ENCODE measurements around the gene TLR2. TPM values are rescaled to one million over a fixed set of nuclear protein-coding genes. Genes with fewer than 3 reads are reported as not detected.

The TLR2 gene
- total and polyA plus RNA-seq, 2 experiments from 2014 or later, result 0.63 to 1.2 TPM

DNA sequence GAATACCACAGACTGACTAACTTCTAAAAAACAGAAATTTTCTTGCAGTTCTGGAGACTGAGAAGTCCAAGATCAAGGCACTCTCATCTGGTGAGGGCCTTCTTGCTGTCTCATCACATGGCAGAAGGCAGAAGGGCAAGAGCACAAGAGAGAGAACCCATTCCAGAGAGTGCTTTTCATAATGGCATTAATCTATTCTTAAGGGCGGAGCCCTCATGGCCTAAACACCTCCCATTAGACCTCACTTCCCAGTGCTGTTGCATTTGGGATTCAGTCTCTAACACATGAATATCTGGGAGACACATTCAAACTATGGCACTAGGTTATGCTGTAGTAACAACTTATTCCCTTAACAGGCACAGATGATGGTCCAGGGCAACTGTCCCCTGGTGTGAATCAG, 37.1 kb upstream of the TLR2 start:
- H3F3A ChIP-seq (replicated peaks; ENCODE audit: low read depth), result no peaks in the 10 kb centered on the region
- peaks cover 4% of the 10 kb centered on the region for H3K27me3 Mint-ChIP-seq (ENCODE audit: insufficient read depth, low read depth, poor library complexity)
- no peak for ATAC-seq
- H3K27ac Mint-ChIP-seq, result no peak overlapping the region
- H3K4me2 ChIP-seq, result no peak overlapping the region
- H4K20me1 ChIP-seq (replicated peaks; ENCODE audit: insufficient read depth), result no peaks in the 10 kb centered on the region
- no peaks in the 10 kb centered on the region for H3K36me3 Mint-ChIP-seq (ENCODE audit: low read depth)
- H2AFZ ChIP-seq, result peak overlapping the region; percentile 19
- TF ChIP-seq, protein P1, sequence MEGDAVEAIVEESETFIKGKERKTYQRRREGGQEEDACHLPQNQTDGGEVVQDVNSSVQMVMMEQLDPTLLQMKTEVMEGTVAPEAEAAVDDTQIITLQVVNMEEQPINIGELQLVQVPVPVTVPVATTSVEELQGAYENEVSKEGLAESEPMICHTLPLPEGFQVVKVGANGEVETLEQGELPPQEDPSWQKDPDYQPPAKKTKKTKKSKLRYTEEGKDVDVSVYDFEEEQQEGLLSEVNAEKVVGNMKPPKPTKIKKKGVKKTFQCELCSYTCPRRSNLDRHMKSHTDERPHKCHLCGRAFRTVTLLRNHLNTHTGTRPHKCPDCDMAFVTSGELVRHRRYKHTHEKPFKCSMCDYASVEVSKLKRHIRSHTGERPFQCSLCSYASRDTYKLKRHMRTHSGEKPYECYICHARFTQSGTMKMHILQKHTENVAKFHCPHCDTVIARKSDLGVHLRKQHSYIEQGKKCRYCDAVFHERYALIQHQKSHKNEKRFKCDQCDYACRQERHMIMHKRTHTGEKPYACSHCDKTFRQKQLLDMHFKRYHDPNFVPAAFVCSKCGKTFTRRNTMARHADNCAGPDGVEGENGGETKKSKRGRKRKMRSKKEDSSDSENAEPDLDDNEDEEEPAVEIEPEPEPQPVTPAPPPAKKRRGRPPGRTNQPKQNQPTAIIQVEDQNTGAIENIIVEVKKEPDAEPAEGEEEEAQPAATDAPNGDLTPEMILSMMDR (conservative IDR thresholded peaks at IDR 0.05; ENCODE audit: low read depth in 2 of 2), result no peak
- H3K79me2 ChIP-seq (replicated peaks; ENCODE audit: insufficient read depth), result no peaks in the 10 kb centered on the region
- H3K9me2 ChIP-seq (ENCODE audit: insufficient read depth), result no peaks in the 10 kb centered on the region
- H3K4me1 ChIP-seq (ENCODE audit: insufficient read depth), result peaks cover 9% of the 10 kb centered on the region; the same call in 1 of the 2 replicates
- H3K27me3 ChIP-seq (ENCODE audit: insufficient read depth), result no peaks in the 10 kb centered on the region
- peaks cover 9% of the 10 kb centered on the region; the same call in 2 of the 3 replicates for H3K9me3 Mint-ChIP-seq
- H3K4me3 Mint-ChIP-seq, result no peak overlapping the region
- H3K4me1 Mint-ChIP-seq, result peaks cover 17% of the 10 kb centered on the region
- DNase-seq (ENCODE audit: low spot score), result no peak
- no peaks in the 10 kb centered on the region for H3K36me3 ChIP-seq (ENCODE audit: insufficient read depth)
- no peak overlapping the region for H3K27ac ChIP-seq (ENCODE audit: low read depth)
- no peak overlapping the region for H3K4me3 ChIP-seq

- no peaks in the 10 kb centered on the region for H3K36me3 Mint-ChIP-seq (ENCODE audit: low read depth)
- no peaks in the 10 kb centered on the region for H3K36me3 ChIP-seq (ENCODE audit: insufficient read depth)
- no peak overlapping the region for H3K4me3 ChIP-seq
- H3K27ac ChIP-seq (ENCODE audit: low read depth), result no peak overlapping the region
- H3K9me3 Mint-ChIP-seq, result peaks cover 9% of the 10 kb centered on the region; the same call in 2 of the 3 replicates
- no peak for DNase-seq (ENCODE audit: low spot score)
- no peaks in the 10 kb centered on the region for H3K79me2 ChIP-seq (replicated peaks; ENCODE audit: insufficient read depth)
- no peaks in the 10 kb centered on the region for H3F3A ChIP-seq (replicated peaks; ENCODE audit: low read depth)
- H3K27ac Mint-ChIP-seq, result no peak overlapping the region
- no peaks in the 10 kb centered on the region for H3K9me2 ChIP-seq (ENCODE audit: insufficient read depth)
- ATAC-seq, result no peak
- no peaks in the 10 kb centered on the region for H4K20me1 ChIP-seq (replicated peaks; ENCODE audit: insufficient read depth)
- no peak overlapping the region for H2AFZ ChIP-seq
- H3K4me1 Mint-ChIP-seq, result peaks cover 17% of the 10 kb centered on the region
- no peak overlapping the region for H3K4me3 Mint-ChIP-seq
- peaks cover 4% of the 10 kb centered on the region for H3K27me3 Mint-ChIP-seq (ENCODE audit: insufficient read depth, low read depth, poor library complexity)
- H3K4me1 ChIP-seq (ENCODE audit: insufficient read depth), result peaks cover 12% of the 10 kb centered on the region; the same call in 1 of the 2 replicates
- no peaks in the 10 kb centered on the region for H3K27me3 ChIP-seq (ENCODE audit: insufficient read depth)
- TF ChIP-seq REST (IDR thresholded peaks at IDR 0.05; ENCODE audit: unreplicated experiment), result no peak
- H3K4me2 ChIP-seq, result no peak overlapping the region
These were observed 36.1 kb upstream of the TLR2 start for GRCh38 chr4:153647975-153648374.

DNA sequence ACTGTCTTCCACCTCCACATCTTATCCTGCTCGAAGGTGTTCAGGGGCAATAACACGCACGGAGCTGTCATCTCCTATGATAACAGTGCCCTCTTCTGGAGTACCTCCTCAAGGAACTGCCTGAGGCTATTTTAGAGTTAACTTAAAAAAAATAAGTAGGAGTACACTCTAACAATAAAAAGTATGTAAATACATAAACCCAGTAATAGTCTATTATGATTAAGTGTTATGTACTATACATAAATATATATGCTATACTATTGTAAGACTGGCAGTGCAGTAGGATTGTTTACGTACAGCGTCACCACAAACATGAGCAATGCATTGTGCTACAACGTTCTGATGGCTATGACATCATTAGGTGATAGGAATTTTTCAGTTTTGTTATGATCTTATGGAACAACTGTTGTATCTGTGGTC, 34.5 kb upstream of the TLR2 start:
- H3K36me3 Mint-ChIP-seq (ENCODE audit: low read depth), result no peaks in the 10 kb centered on the region
- H3K9me2 ChIP-seq (ENCODE audit: insufficient read depth), result no peaks in the 10 kb centered on the region
- no peak for TF ChIP-seq NANOG (IDR thresholded peaks at IDR 0.05; ENCODE audit: borderline replicate concordance)
- TF ChIP-seq, protein P1 (conservative IDR thresholded peaks at IDR 0.05; ENCODE audit: low read depth in 2 of 2), result peak; percentile 69 to 81
- H3K9me3 Mint-ChIP-seq, result peaks cover 9% of the 10 kb centered on the region; the same call in 2 of the 3 replicates
- no peaks in the 10 kb centered on the region for H3F3A ChIP-seq (replicated peaks; ENCODE audit: low read depth)
- no peaks in the 10 kb centered on the region for H3K36me3 ChIP-seq (ENCODE audit: insufficient read depth)
- no peak overlapping the region for H3K4me2 ChIP-seq
- peaks cover 17% of the 10 kb centered on the region for H3K4me1 Mint-ChIP-seq
- peaks cover 12% of the 10 kb centered on the region; the same call in 1 of the 2 replicates for H3K4me1 ChIP-seq (ENCODE audit: insufficient read depth)
- no peak overlapping the region for H2AFZ ChIP-seq
- H3K27ac ChIP-seq (ENCODE audit: low read depth), result no peak overlapping the region
- no peak overlapping the region for H3K4me3 Mint-ChIP-seq
- H3K27me3 ChIP-seq (ENCODE audit: insufficient read depth), result no peaks in the 10 kb centered on the region
- peak; percentile 61; the same call in 2 of the 3 replicates for ATAC-seq
- H4K20me1 ChIP-seq (replicated peaks; ENCODE audit: insufficient read depth), result no peaks in the 10 kb centered on the region
- H3K79me2 ChIP-seq (replicated peaks; ENCODE audit: insufficient read depth), result no peaks in the 10 kb centered on the region
- H3K4me3 ChIP-seq, result no peak overlapping the region
- no peak overlapping the region for H3K27ac Mint-ChIP-seq
- DNase-seq (ENCODE audit: low spot score), result peak; percentile 68
- H3K27me3 Mint-ChIP-seq (ENCODE audit: insufficient read depth, low read depth, poor library complexity), result peaks cover 4% of the 10 kb centered on the region

All from GM23338 (cell line).